Measurements from ENCODE around the gene CLEC1A.
"Not testable (repeated sequence)": the region's sequence is repeated elsewhere in the genome, so short reads cannot be mapped to it uniquely, and the experiment has no call there.

CLEC1A gene

GRCh38 chr12:10033783-10034545 is 64.8 kb downstream of the CLEC1A start:
- DNase-seq = no peak

- no peak for DNase-seq
Observed at GRCh38 chr12:10031771-10032175, 67.0 kb downstream of the CLEC1A start.

- DNase-seq = no peak
Observed at GRCh38 chr12:10031321-10031720, 67.5 kb downstream of the CLEC1A start.

GRCh38 chr12:10030446-10030845 is 68.3 kb downstream of the CLEC1A start, which contains the start of gene CLEC9A:
TSS of gene CLEC9A (plus strand) at chr12:10030682. CDS start at chr12:10052688, 22,006 bp downstream.
- DNase-seq = no peak

GRCh38 chr12:10027721-10028120 is 71.1 kb downstream of the CLEC1A start:
- DNase-seq = no peak

- DNase-seq = no peak
Observed at GRCh38 chr12:10027311-10027710, 71.5 kb downstream of the CLEC1A start.

GRCh38 chr12:10026666-10027065 is 72.1 kb downstream of the CLEC1A start:
- not testable (repeated sequence) for DNase-seq

- DNase-seq = no peak
Observed at GRCh38 chr12:10025236-10025635, 73.5 kb downstream of the CLEC1A start.

- DNase-seq = no peak
Observed at GRCh38 chr12:10021342-10021741, 77.4 kb downstream of the CLEC1A start.

All from activated CD8-positive, alpha-beta memory T cell treated with anti-CD3 and anti-CD28 coated beads for 24 hours (primary cell).